Stomach (tissue), 9 donors: Measurements from ENCODE around the gene SLC8A3. TPM values are rescaled to one million over a fixed set of nuclear protein-coding genes. Genes with fewer than 3 reads are reported as not detected.

ENCODE experiments used
- DNase-seq, 2 donors: peaks; one replicate each; pipeline versions ENCODE4 v3.0.0 to v3.0.0-alpha.2; 2013 to 2019
- H3K27ac ChIP-seq, 5 donors: fragments of 200-600 bp in 4 of 5; sonication (generic) in 4 of 5; one replicate each; pipeline ENCODE4 v1.5.1; 2013 to 2019; ENCODE audit warnings: mild to moderate bottlenecking in 1 of 5, moderate library complexity in 1 of 5
- H3K27me3 ChIP-seq, 3 donors: fragments of 200-600 bp; sonication (generic); one replicate each; pipeline ENCODE4 v1.5.1; 2017 to 2019; ENCODE audit warnings: mixed run types in 1 of 3
- H3K36me3 ChIP-seq, 4 donors: fragments of 200-600 bp; sonication (generic); 1 replicate in 3 of 4; 2 replicates in 1 of 4; pipeline ENCODE4 v1.5.1; 2016 to 2019
- H3K4me1 ChIP-seq, 4 donors: fragments of 200-600 bp; sonication (generic); one replicate each; pipeline ENCODE4 v1.5.1; 2016 to 2019
- H3K4me3 ChIP-seq, 4 donors: fragments of 200-600 bp; sonication (generic) in 3 of 4; one replicate each; pipeline ENCODE4 v1.5.1; 2016 to 2019; ENCODE audit warnings: mild to moderate bottlenecking in 1 of 4
- H3K9me3 ChIP-seq, 4 donors: fragments of 200-600 bp; sonication (generic); one replicate each; pipeline ENCODE4 v1.5.1; 2016 to 2019
- CTCF ChIP-seq, 7 experiments: fragments of 450-650 bp in 4 of 7; fragments of 200-600 bp in 3 of 7; sonication (generic) in 3 of 7; IDR thresholded peaks; one replicate each; pipeline ENCODE4 v1.5.1; 2016 to 2019; ENCODE audit warnings: antibody characterized with exemption in 7 of 7, control low read depth in 2 of 7, mild to moderate bottlenecking in 1 of 7
- EP300 ChIP-seq: sonication (generic); formaldehyde crosslinking; IDR thresholded peaks from one replicate; pipeline ENCODE4 v1.6.1; 2017; ENCODE audit warnings: antibody characterized with exemption
- POLR2A ChIP-seq, 4 donors: fragments of 450-650 bp; IDR thresholded peaks; one replicate each; pipeline ENCODE4 v1.6.1; 2016; ENCODE audit warnings: antibody characterized with exemption in 4 of 4, control low read depth in 2 of 4, mild to moderate bottlenecking in 1 of 4, moderate library complexity in 1 of 4
- POLR2AphosphoS5 ChIP-seq, 3 donors: sonication (generic); formaldehyde crosslinking; IDR thresholded peaks; one replicate each; pipeline ENCODE4 v1.6.1; 2016; ENCODE audit warnings: antibody characterized with exemption in 3 of 3
- WGBS, 5 donors: extraction: QIAGEN DNeasy Blood & Tissue Kit in 3 of 5; methylation state at CpG; one replicate each; pipeline versions ENCODE4 v1.1.5 to v1.1.7; 2013 to 2018; 5-methylcytosine and 5-hydroxymethylcytosine counted together
- intact Hi-C: fragments of 100-400 bp; cut with DNase I; formaldehyde crosslinking; loops from one replicate; pipeline ENCODE4 v1.15.1; 2023; ENCODE audit warnings: low total_unique reads
- polyA plus RNA-seq, 3 donors: library from polyadenylated mRNA; stranded (reverse); fragments of 200-250 nt; gene quantifications; one replicate each; pipeline ENCODE4 v1.2.3, GENCODE V29; 2013
- total RNA-seq, 5 donors: library from RNA; depleted of rRNA; stranded (reverse); fragments of >200 nt; gene quantifications; one replicate each; pipeline versions ENCODE4 v1.1.0 to v1.2.3, GENCODE V29; 2014 to 2016
- donor health status: healthy with polysubstance abuse.
- donor health status: Bipolar disorder and iron deficiency.
- donor health status: healthy.

Gene SLC8A3
- total and polyA plus RNA-seq, 8 donors, result 0.03 to 2.4 (median 0.87) TPM; not detected in 1

GRCh38 chr14:70080076-70080475, 108.7 kb downstream of the SLC8A3 start:
- TF ChIP-seq EP300, result no peak
- TF ChIP-seq POLR2A (IDR thresholded peaks at IDR 0.05), result no peak
- TF ChIP-seq POLR2AphosphoS5 (IDR thresholded peaks at IDR 0.05), result no peak
- no peak for TF ChIP-seq CTCF (IDR thresholded peaks at IDR 0.05)
- intact Hi-C loops, result no loop called here
- H3K4me1 ChIP-seq, result no peaks in the 10 kb centered on the region
- no peak overlapping the region for H3K4me3 ChIP-seq
- no peak for DNase-seq
- no peak overlapping the region for H3K27ac ChIP-seq
- H3K27me3 ChIP-seq, result peaks cover 0 to 30% (median 0%) of the 10 kb centered on the region in 3 donors
- WGBS, 5 donors, result 73 to 84% (median 77%) methylated on average over 6 of the region's 6 CpGs
- no peaks in the 10 kb centered on the region for H3K9me3 ChIP-seq
- no peaks in the 10 kb centered on the region for H3K36me3 ChIP-seq

GRCh38 chr14:70078329-70078728, 110.4 kb downstream of the SLC8A3 start:
- no peak for TF ChIP-seq CTCF (IDR thresholded peaks at IDR 0.05)
- no peak for TF ChIP-seq POLR2AphosphoS5 (IDR thresholded peaks at IDR 0.05)
- no peak for TF ChIP-seq EP300
- TF ChIP-seq POLR2A (IDR thresholded peaks at IDR 0.05), result no peak
- Histone ChIP-seq H3K36me3 (no peaks in the 10 kb centered on the region), H3K4me3 (no peak overlapping the region), H3K4me1 (no peaks in the 10 kb centered on the region), H3K9me3 (no peaks in the 10 kb centered on the region), H3K27me3 (peaks cover 0 to 33% (median 0%) of the 10 kb centered on the region in 3 donors), H3K27ac (no peak overlapping the region)
- no peak for DNase-seq
- intact Hi-C loops, result no loop called here

- no peak for DNase-seq
- H3K36me3 ChIP-seq, result no peaks in the 10 kb centered on the region
- H3K27me3 ChIP-seq, result peaks cover 0 to 30% (median 0%) of the 10 kb centered on the region in 3 donors
- no peak overlapping the region for H3K27ac ChIP-seq
- TF ChIP-seq EP300 (no peak), CTCF (IDR thresholded peaks at IDR 0.05) (no peak), POLR2A (IDR thresholded peaks at IDR 0.05) (no peak), POLR2AphosphoS5 (IDR thresholded peaks at IDR 0.05) (no peak)
- no peaks in the 10 kb centered on the region for H3K9me3 ChIP-seq
- no peaks in the 10 kb centered on the region for H3K4me1 ChIP-seq
- H3K4me3 ChIP-seq, result no peak overlapping the region
- intact Hi-C loops, result no loop called here
- 35 to 72% (median 53%) methylated on average over 2 of the region's 2 CpGs for WGBS, 5 donors
Measured at GRCh38 chr14:70077720-70078119, 111.0 kb downstream of the SLC8A3 start.

- Histone ChIP-seq H3K4me3 (no peak overlapping the region), H3K9me3 (no peaks in the 10 kb centered on the region), H3K27me3 (peaks cover 0 to 23% (median 0%) of the 10 kb centered on the region in 3 donors), H3K36me3 (no peaks in the 10 kb centered on the region), H3K4me1 (no peaks in the 10 kb centered on the region), H3K27ac (no peak overlapping the region)
- TF ChIP-seq EP300 (no peak), CTCF (IDR thresholded peaks at IDR 0.05) (no peak), POLR2AphosphoS5 (IDR thresholded peaks at IDR 0.05) (no peak)
- intact Hi-C loops, result no loop called here
- no peak for DNase-seq
- whole genome bisulfite sequencing, 5 donors, result 76 to 93% (median 85%) methylated on average over 3 of the region's 3 CpGs
Measured at GRCh38 chr14:70077005-70077404, 111.7 kb downstream of the SLC8A3 start.
